Dedifferentiated amniotic fluid mesenchymal stem cell (primary cell): ENCODE data around the gene GPRASP1.
"Not testable (repeated sequence)": the region's sequence is repeated elsewhere in the genome, so short reads cannot be mapped to it uniquely, and the experiment has no call there.

Experiments
- DNase-seq: peaks from one replicate; pipeline ENCODE4 v3.0.0-alpha.2; 2016; ENCODE audit errors: extremely low spot score

The GPRASP1 gene, protein sequence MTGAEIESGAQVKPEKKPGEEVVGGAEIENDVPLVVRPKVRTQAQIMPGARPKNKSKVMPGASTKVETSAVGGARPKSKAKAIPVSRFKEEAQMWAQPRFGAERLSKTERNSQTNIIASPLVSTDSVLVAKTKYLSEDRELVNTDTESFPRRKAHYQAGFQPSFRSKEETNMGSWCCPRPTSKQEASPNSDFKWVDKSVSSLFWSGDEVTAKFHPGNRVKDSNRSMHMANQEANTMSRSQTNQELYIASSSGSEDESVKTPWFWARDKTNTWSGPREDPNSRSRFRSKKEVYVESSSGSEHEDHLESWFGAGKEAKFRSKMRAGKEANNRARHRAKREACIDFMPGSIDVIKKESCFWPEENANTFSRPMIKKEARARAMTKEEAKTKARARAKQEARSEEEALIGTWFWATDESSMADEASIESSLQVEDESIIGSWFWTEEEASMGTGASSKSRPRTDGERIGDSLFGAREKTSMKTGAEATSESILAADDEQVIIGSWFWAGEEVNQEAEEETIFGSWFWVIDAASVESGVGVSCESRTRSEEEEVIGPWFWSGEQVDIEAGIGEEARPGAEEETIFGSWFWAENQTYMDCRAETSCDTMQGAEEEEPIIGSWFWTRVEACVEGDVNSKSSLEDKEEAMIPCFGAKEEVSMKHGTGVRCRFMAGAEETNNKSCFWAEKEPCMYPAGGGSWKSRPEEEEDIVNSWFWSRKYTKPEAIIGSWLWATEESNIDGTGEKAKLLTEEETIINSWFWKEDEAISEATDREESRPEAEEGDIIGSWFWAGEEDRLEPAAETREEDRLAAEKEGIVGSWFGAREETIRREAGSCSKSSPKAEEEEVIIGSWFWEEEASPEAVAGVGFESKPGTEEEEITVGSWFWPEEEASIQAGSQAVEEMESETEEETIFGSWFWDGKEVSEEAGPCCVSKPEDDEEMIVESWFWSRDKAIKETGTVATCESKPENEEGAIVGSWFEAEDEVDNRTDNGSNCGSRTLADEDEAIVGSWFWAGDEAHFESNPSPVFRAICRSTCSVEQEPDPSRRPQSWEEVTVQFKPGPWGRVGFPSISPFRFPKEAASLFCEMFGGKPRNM (N-terminal part only)

DNA sequence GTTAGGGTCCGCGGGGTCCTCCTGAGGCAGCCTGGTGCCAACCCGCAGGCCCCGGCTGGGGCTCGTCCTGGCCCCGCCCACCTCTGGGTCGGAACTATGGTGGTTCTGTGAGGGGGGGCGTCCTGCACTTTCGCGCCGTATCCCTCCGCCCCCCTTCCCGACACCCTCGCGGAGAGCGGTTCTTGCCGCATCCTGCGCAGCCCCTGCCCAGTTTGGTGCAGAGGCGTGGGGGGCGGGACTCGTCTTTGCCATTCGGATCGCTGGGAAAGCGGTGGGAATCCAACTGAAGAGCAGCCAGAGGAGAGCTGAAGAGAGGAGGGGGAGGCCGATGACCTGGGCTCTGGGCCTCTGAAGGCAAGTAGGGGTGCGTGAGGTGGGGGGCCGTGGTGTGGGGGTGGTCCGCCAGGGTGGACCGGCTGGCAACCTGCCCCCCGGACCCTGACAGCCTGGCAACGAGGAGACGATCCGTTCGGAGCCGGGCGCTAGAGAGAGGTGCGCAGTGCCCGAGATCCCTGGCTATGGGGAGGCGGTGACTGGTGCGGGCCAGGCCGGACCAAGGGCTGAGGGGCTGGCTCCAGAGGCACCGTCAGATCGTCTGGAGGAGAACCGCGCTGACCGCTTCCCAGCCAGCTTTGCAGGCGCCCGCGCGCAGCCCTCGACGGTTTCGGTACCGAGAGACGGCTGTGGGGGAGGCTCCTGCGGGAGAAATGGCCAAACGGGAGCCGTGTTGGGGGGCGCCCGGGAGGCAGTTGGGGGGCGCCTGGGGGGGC, at the start of gene GPRASP1:
Gene GPRASP1 (plus strand): TSS at position 242 of the 770 bp plus-strand sequence. CDS start 2,431 bp downstream, outside the sequence.
- no peak for DNase-seq

DNA sequence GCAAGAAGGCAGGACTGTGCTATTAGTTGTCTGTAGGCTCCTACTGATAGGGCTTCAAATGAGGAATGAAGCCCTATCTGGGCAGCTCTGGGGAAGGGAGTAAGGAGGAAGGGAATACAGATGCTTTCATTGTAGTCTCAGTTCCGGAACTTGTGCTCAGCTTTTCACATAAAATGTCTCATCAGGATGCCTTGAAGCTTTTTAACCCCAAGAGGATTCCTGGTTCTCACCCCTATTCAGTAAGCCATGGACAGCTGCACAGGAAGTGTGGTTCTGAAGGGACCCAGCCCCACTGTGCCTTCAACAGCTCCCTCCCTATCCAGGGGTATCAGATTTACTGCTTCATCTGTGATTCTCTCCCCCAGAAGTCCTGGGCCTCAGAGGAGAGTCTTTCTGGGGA, 47.0 kb upstream of the GPRASP1 start:
- DNase-seq = no peak

DNA sequence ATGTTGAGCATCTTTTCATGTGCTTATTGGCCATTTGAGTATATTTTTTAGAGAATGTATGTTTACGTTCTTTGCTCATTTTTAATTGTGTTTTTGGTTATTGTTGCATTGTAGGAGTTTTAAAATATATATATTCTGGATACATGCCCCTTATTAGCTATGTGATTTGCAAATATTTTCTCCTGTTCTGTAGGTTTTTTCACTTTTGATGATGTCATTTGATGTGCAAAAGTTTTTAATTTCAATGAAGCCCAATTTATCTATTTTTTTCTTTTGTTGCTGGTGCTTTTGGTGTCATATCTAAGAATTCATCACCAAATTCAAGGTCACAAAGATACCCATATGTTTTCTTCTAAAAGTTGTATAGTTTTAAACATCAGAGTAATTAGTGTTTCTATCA, 45.2 kb upstream of the GPRASP1 start:
- DNase-seq = no peak

DNA sequence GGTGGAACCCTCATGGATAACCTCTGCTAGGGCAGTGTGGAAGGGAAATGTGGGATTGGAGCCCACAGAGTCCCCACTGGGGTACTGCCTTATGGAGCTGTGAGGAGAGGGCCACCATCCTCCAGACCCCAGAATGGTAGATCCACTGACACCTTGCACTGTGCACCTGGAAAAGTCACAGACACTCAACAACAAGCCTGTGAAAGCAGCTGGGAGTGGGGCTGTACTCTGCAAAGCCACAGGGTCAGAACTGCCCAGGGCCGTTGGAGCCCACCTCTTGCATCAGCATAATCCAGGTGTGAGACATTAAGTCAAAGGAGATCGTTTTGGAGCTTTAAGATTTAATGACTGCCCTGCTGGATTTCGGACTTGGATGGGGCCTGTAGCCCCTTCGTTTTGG, 40.4 kb upstream of the GPRASP1 start:
- no peak for DNase-seq

DNA sequence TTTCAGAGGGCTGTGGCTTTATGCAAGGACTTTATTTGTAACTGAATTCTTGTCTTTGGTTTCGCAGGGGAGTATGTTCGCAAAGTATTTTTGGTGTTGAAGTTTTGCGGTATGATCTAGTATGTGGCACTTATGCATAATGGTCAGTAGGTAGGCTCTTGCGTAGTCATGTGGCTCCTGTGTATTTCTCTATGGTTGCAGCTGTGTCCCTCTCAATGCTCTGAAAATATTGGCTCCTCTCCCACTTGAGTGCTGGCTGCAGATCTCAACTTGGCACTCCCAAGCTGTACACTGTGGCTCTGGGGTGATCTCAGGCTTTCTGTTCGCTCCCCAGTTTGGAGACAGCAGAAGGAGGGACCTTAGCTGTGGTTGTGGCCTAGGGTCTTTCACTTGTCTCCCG, 27.2 kb upstream of the GPRASP1 start:
- DNase-seq = no peak

DNA sequence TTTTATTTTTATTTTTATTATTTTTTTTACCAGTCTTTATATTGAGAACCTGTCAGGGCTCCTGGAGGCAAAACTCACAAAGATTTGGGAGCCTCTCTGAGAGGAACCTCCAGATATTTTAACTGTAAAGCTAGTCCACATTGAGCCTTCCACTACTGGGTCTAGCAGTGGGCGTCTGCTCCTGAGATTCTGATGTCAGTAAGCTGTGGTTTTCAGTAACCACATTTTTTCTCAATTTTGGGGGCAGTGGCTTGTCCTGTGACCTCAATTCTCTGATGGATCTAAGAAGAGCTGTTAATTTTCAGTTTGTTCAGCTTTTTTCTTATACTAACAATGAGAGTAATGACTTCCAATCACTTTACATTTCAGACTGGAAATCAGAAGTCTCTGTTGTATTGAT, 23.6 kb upstream of the GPRASP1 start:
- no peak for DNase-seq

DNA sequence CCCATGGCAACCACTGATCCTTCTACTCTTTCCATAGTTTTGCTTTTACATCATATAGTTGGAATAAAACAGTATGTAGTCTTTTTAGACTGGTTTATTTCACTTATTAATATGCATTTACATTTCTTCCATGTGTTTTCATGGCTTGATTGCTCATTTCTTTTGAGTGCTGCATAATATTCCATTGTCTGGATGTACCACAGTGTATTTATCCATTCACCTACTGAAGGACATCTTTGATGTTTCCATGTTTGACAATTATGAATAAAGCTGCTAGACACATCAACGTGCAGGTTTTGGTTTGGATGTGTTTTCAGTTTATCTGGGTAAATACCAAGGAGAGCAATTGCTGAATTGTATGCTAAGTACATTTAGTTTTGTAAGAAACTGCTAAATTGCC, 13.7 kb upstream of the GPRASP1 start:
- no peak for DNase-seq

DNA sequence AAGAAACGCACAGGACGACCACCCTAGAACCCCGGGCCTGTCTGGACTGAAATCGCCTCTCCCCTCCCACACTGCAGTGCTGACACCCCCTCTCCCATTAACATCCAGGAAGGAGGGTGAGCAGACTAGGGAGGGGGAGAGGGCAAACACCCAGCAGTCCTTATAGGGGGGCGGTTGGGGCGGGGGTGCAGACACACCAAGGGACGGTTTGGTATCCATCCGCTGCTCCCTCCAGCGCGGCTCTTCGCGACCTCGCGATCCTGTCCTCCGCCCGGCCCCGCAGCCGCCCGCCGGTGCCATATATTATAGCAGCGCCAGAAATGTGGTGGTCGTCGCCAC, 411 bp upstream of the GPRASP1 start:
- DNase-seq = no peak

DNA sequence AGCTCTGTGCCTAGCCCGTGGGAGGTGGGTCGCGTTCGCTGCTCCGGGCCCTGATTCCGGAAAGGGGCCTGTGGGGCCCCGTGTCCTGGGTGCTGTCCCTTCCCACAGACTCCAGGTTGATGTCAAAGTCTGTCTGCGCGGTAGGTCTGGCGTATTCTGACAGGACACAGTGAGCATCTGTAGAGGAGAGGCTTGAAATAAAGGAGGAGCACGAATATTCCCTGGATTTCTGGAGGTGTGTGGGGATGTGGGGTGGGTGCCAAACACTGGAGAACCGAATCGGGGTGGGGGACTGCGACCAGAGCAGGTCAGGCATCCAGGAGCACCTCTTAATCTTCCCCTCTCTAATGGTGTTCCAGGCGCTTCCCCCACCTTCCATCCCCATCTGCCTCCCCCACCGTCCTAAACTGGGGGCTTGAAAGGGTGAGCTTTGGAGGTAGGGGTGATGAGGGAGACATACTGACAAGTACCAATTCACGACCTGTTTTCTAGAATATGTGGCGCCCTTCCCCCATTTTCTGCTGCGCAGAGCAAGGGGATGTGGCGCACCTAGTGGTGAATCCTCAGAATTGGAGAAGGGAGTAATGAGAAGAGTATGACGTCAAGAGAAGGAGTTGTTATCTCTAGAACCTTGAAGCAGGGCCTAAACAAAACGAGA, 877 bp downstream of the GPRASP1 start:
- no peak for DNase-seq

DNA sequence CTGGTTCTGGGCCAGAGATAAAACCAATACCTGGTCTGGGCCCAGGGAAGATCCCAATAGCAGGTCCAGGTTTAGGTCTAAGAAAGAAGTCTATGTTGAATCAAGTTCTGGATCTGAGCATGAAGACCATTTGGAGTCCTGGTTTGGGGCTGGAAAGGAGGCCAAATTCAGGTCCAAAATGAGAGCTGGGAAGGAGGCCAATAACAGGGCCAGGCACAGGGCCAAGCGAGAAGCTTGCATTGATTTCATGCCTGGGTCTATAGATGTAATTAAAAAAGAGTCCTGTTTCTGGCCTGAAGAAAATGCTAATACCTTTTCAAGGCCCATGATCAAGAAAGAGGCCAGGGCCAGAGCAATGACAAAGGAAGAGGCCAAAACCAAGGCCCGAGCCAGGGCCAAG, 3.4 kb downstream of the GPRASP1 start:
- no peak for DNase-seq

DNA sequence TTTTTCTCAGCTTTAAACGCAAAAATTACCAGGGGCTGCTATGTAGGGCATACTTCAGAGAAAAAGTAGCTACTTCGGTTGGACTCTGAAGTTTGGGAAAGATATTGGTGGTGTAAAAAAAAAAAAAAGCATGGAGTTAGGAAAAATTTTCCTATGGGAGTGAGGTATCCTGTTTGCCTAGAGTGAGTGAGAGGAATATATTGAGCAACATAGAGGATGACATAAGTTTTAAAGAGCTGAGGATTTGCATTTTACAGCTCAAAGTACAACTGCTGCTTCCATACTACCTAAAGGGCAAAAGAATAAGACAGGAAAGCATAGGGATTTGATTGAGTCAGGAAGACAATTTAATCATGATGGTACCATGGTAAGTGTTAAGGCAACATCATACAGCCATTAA, 7.3 kb downstream of the GPRASP1 start:
- no peak for DNase-seq

DNA sequence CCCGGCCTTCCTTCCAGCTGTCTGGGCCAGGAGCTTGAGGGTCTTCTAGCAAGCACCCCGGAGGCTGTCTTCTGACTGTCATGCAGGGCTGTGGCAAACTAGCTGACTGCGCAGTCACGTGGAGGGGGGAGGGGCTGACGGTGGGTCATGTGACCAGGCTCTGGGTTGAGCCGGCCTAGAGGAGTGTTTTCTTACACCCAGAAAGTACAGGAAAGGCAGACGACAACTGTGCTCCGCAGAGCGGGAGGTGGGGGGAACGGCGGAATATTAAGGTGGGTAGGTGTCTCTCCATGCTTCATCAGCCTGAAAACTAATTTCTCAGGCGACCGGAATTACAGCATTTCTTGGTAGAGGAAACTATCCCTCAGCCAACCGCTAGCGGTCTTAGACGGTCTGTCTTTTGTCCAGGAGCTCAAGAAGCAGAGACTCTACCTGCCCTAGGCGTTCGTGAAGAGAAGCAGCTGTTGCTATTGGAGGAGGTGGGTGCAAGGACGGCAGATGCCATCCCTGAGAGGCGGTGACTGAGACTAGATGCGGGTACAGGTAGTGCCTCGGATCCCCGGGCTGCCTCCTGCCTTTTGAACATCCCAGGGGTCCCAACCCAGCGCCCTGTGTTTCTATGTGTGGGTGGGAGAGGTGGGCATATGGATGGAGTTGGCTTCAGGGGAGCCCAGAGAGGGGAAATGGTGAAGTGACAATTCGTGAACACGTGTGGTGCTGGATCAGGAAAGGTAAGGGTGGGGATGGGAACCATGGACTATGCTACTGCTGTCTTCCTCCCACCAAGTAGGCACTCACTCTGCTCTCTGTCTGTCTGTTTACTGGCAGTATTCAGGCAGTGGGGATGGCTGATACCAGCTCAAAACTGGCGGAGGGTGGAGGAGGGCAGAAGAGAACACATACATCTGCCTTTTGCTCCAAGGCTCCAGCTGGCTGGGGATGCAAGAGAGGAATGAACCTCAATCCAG, 8.8 kb downstream of the GPRASP1 start:
- DNase-seq = peak; percentile 58

DNA sequence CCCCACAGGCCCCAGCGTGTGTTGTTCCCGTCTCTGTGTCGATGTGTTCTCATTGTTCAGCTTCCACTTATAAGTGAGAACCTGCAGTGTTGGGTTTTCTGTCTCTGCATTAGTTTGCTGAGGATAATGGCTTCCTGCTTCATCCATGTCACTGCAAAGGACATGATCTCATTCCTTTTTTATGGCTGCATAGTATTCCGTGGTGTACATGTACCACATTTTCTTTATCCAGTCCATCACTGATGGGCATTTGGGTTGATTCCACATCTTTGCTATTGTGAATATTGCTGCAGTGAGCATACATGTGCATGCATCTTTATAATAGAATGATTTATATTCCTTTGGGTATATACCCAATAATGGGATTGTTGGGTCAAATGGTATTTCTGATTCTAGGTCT, 12.5 kb downstream of the GPRASP1 start:
- not testable (repeated sequence) for DNase-seq

DNA sequence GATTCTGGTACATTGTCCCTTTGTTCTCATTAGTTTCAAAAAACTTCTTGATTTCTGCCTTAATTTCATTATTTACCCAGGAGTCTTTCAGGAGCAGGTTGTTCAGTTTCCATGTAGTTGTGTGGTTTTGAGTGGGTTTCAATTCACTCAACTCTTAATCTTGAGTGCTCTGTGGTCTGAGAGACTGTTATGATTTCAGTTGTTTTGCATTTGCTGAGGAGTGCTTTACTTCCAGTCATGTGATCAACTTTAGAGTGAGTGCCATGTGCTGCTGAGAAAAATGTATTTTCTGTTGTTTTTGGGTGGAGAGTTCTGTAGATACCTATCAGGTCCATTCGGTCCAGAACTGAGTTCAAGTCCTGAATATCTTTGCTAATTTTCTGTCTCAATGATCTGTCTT, 15.8 kb downstream of the GPRASP1 start:
- DNase-seq = not testable (repeated sequence)

DNA sequence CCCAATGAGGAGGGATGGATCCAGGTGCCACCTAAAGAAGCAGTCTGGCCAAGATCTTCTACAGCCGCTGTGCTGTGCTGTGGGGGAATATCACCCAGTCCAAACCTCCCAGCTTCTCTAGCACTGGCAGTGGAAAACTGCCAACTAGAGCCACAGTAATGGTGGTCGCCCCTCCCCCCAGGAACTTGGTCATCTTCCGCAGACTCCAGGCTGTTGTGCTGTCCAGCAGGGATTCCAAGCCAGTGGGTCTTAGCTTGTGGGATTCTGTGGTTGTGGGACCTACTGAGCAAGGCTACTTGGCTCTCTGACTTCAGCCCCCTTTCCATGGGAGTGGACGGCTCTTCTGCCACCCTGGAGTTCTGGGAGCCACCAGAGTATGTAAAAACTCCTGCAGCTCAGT, 18.2 kb downstream of the GPRASP1 start:
- no peak for DNase-seq

DNA sequence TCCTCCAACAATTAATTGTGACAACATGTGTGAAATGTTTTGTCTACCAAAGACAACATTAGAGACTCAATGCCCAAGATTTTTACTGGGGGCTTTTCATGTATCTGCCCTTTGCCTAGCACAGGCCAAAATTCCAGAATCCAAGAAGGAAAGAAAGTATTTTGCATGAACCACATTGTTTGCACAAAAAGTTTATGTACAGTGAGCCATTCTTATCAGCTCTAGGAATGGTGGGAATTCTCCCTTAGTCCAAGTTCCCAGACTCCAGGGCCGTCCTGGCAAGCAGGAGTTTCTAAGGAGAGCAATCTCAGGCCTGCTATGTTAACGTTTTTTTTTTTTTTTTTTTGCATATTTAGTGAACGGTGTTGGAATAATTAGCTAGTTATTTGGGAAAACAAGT, 21.6 kb downstream of the GPRASP1 start:
- no peak for DNase-seq

DNA sequence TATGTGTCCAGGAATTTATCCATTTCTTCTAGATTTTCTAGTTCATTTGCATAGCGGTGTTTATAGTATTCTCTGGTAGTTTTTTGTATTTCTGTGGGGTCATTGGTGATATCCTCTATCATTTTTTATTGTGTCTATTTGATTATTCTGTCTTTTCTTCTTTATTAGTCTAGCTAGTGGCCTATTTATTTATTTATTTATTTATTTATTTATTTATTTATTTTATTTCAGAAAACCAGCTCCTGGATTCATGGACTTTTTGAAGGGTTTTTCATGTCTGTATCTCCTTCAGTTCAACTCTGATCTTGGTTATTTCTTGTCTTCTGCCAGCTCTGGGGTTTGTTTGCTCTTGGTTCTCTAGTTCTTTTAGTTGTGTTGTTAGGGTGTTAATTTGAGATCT, 26.2 kb downstream of the GPRASP1 start:
- DNase-seq = not testable (repeated sequence)

DNA sequence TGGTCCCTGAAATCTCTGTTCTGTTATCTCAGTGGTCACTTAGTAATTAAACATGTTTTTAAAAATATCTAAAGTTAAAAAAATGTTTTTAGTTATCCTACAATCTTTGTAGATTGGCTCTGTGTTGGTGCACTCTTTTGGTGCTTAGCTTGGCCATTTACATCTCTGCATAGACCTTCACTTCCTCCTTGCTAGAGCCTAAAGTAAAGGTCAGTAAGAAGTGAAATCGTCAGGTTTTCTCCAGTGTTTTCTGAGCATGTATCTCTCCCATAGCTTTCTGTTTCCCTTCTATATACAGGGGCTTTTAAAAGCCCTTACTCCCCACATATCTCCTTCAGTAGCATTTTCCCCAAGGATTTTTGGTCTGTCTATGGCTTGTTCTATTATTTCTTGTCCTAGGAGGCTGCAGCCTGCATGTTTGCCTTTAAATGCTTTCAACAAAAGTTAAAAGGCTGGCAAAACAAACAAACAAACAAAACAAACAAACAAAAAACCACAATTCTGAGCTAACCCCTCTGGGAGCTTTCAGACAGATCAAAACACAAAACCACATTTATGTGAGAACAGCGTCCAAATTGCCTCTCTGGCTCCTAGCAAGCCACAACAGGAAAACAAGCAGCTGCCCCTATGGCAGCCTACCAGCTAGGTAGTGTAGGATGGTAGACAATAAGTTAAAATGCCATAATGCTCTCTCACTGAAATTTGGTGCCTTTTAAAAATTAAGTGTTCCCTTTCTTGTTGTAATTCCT, 33.7 kb downstream of the GPRASP1 start:
- DNase-seq = no peak

DNA sequence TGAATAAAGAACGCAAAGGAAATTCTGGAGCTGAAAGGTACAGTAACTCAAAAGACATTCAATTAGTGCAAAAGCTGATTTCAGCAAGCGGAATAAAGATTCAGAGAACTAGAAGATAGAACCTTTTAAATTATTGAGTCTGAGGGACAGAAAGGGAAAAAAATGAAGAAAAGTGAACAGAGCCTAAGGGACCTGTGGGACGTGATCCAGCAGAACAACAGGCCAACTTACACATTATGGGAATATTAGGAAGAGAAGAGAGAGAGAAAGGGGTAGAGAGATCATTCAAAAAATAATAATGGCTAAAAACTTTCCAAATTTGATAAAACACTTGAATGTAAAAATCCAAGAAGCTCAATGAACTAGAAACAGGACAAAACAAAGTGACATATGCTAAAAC, 43.5 kb downstream of the GPRASP1 start:
- no peak for DNase-seq
